Body of pancreas (tissue), 4 donors: ENCODE results near the gene MICALL1. TPM values are rescaled to one million over a fixed set of nuclear protein-coding genes. Genes with fewer than 3 reads are reported as not detected.

ENCODE experiments used
- ATAC-seq: fragments of 150-250 bp; one replicate; pipeline ENCODE4 v1.9.1; 2016
- DNase-seq, 4 donors: peaks; one replicate each; pipeline ENCODE4 v3.0.0-alpha.2; 2019
- H3K27ac ChIP-seq, 4 donors: fragments of 200-600 bp; sonication (generic); 1 replicate in 3 of 4; 2 replicates in 1 of 4; pipeline versions ENCODE4 v1.5.1 to v1.6.1; 2016 to 2019; ENCODE audit warnings: mild to moderate bottlenecking in 1 of 4, mixed read lengths in 1 of 4, moderate library complexity in 1 of 4
- H3K27me3 ChIP-seq, 2 donors: fragments of 200-600 bp; sonication (generic); one replicate each; pipeline ENCODE4 v1.6.0; 2016; ENCODE audit warnings: mild to moderate bottlenecking in 1 of 2
- H3K36me3 ChIP-seq, 2 donors: fragments of 200-600 bp; sonication (generic); replicated peaks in 1 of 2; 2 replicates each; pipeline ENCODE4 v1.5.1; 2016; ENCODE audit warnings: low read depth in 2 of 2; ENCODE audit not compliant: insufficient read depth in 1 of 2
- H3K4me1 ChIP-seq: fragments of 200-600 bp; sonication (generic); one replicate; pipeline ENCODE4 v1.6.0; 2016
- H3K4me3 ChIP-seq, 2 donors: fragments of 200-600 bp; sonication (generic); 1 replicate in 1 of 2; 2 replicates in 1 of 2; pipeline ENCODE4 v1.5.1; 2016 to 2019
- H3K9me3 ChIP-seq, 3 donors: fragments of 200-600 bp; sonication (generic); 1 replicate in 2 of 3; 2 replicates in 1 of 3; pipeline ENCODE4 v1.5.1; 2016
- CTCF ChIP-seq, 7 experiments: fragments of 450-650 bp in 4 of 7; fragments of 200-600 bp in 3 of 7; sonication (generic) in 3 of 7; IDR thresholded peaks; one replicate each; pipeline ENCODE4 v1.5.1; 2016 to 2019; ENCODE audit warnings: antibody characterized with exemption in 7 of 7
- POLR2A ChIP-seq, 3 donors: fragments of 450-650 bp; IDR thresholded peaks; one replicate each; pipeline ENCODE4 v1.6.1; 2016; ENCODE audit warnings: antibody characterized with exemption in 3 of 3, mild to moderate bottlenecking in 2 of 3
- WGBS, 2 donors: methylation state at CpG; one replicate each; pipeline ENCODE4 v1.1.5; 2017; 5-methylcytosine and 5-hydroxymethylcytosine counted together
- intact Hi-C: fragments of 100-400 bp; cut with DNase I; formaldehyde crosslinking; loops from one replicate; pipeline ENCODE4 v1.15.1; 2023
- total RNA-seq, 2 donors: library from RNA; depleted of rRNA; stranded (reverse); fragments of >200 nt; gene quantifications; one replicate each; pipeline ENCODE4 v1.1.0, GENCODE V29; 2016

The MICALL1 gene
- total RNA-seq, 2 donors from 2014 or later, result 19.2 to 34.9 TPM

GRCh38 chr22:37887584-37888378 is 18.3 kb upstream of the MICALL1 start:
- intact Hi-C loops, result no loop called here
- DNase-seq (peak in 1 of 4 donors; percentile 23), ATAC-seq (peak; percentile 62)
- Histone ChIP-seq H3K4me3 (no peak overlapping the region), H3K9me3 (no peaks in the 10 kb centered on the region), H3K4me1 (peaks cover 19% of the 10 kb centered on the region), H3K27ac (peak overlapping the region in 1 of 4 donors; percentile 17), H3K27me3 (no peaks in the 10 kb centered on the region), H3K36me3 (peaks cover 9 to 36% of the 10 kb centered on the region in 2 donors)
- 58 to 62% methylated on average over 6 of the region's 6 CpGs for WGBS, 2 donors
- TF ChIP-seq POLR2A (IDR thresholded peaks at IDR 0.05) (no peak), CTCF (IDR thresholded peaks at IDR 0.05) (peak in 5 of 7 experiments; percentile 5 to 40 (median 22))

- Histone ChIP-seq H3K4me3 (no peak overlapping the region), H3K4me1 (peaks cover 55% of the 10 kb centered on the region), H3K27me3 (no peaks in the 10 kb centered on the region), H3K27ac (peak overlapping the region in 3 of 4 donors; percentile 30 to 76 (median 75)), H3K36me3 (peaks cover 9 to 28% of the 10 kb centered on the region in 2 donors), H3K9me3 (no peaks in the 10 kb centered on the region)
- intact Hi-C loops, result no loop called here
- ATAC-seq (no peak), DNase-seq (no peak)
- TF ChIP-seq POLR2A (IDR thresholded peaks at IDR 0.05) (no peak), CTCF (IDR thresholded peaks at IDR 0.05) (no peak)
- 72 to 79% methylated on average over 3 of the region's 3 CpGs for WGBS, 2 donors
Observed at GRCh38 chr22:37891926-37892325, 14.2 kb upstream of the MICALL1 start.

GRCh38 chr22:37892566-37893335 is 13.3 kb upstream of the MICALL1 start:
- ATAC-seq (peak; percentile 50), DNase-seq (peak; percentile 69 to 88 (median 83))
- peak overlapping the region; percentile 57 to 76 (median 70) for H3K27ac ChIP-seq
- intact Hi-C loops, result no loop called here
- WGBS, 2 donors, result 12 to 21% methylated on average over 6 to 7 of the region's 7 CpGs
- TF ChIP-seq CTCF (IDR thresholded peaks at IDR 0.05), result no peak
- TF ChIP-seq POLR2A (IDR thresholded peaks at IDR 0.05), result no peak
- peaks cover 58% of the 10 kb centered on the region for H3K4me1 ChIP-seq
- H3K27me3 ChIP-seq, result no peaks in the 10 kb centered on the region
- H3K4me3 ChIP-seq, result no peak overlapping the region
- H3K9me3 ChIP-seq, result no peaks in the 10 kb centered on the region
- H3K36me3 ChIP-seq, result peaks cover 9 to 21% of the 10 kb centered on the region in 2 donors

DNA sequence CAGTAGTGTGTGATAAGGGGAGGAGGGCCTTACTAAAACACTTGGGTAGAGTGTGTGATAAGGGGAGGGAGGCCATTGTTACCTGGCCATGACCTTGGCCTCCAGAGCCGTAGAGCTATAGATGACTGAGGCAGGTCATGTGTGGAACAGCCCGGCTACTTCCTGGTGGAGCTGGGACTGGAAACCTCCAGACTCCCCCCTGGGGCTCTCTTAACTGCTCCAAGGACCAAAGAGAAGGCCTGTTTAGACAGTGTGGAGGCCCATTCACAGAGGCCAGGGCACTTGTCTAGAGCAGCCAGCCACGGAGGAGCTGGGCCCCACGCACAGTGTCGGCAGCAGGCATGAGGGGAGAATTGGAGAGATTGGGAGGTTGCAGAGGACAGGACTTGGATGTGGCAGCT is 12.5 kb upstream of the MICALL1 start:
- WGBS, 2 donors, result 40 to 41% methylated on average over 5 of the region's 5 CpGs
- H3K4me3 ChIP-seq, result no peak overlapping the region
- H3K36me3 ChIP-seq, result peaks cover 5 to 16% of the 10 kb centered on the region in 2 donors
- TF ChIP-seq POLR2A (IDR thresholded peaks at IDR 0.05), result no peak
- TF ChIP-seq CTCF (IDR thresholded peaks at IDR 0.05), result no peak
- DNase-seq (peak; percentile 37 to 63 (median 52)), ATAC-seq (peak; percentile 60)
- H3K4me1 ChIP-seq, result peaks cover 63% of the 10 kb centered on the region
- peak overlapping the region; percentile 57 to 76 (median 70) for H3K27ac ChIP-seq
- intact Hi-C loops, result no loop called here
- H3K27me3 ChIP-seq, result no peaks in the 10 kb centered on the region
- H3K9me3 ChIP-seq, result no peaks in the 10 kb centered on the region
